ENCODE measurements around the gene CERKL.

Gene CERKL

DNA sequence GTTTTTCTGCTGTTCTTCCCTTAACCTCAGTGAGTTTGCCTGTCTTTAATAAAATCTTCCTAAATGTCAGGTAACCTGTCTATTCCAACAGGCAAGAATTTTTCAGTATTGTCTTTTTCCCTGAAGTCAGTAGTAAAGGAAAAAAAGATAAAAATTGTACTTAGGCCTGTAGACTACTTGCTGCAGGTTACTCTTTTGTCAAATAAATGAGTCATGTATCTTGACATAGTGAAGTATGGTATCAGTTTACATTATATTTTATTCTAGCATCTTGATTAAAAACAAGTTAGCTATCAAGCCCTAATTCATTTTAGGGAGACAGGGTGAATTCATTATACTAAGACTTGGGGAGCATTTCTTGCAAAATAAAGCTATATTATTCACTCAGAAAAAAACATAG, 139.9 kb downstream of the CERKL start:
- POLR2A ChIA-PET, result no interaction called here
- no peak for DNase-seq (ENCODE audit: extremely low spot score)
- CTCF ChIA-PET, result no interaction called here
- no peak for TF ChIP-seq NFRKB (IDR thresholded peaks at IDR 0.05)
- no peak for TF ChIP-seq FOXM1 (IDR thresholded peaks at IDR 0.05; ENCODE audit: borderline replicate concordance)
- TF ChIP-seq CTBP1 (IDR thresholded peaks at IDR 0.05; ENCODE audit: borderline replicate concordance), result no peak
- TF ChIP-seq SUZ12 (IDR thresholded peaks at IDR 0.05), result no peak
- no peak for TF ChIP-seq LEF1 (IDR thresholded peaks at IDR 0.05; ENCODE audit: borderline replicate concordance)
- no peak for TF ChIP-seq ARNT (IDR thresholded peaks at IDR 0.05)
- no peak for TF ChIP-seq L3MBTL2 (conservative IDR thresholded peaks at IDR 0.05)
- no peak for TF ChIP-seq FOXA1 (IDR thresholded peaks at IDR 0.05)
- TF ChIP-seq FOXK2 (IDR thresholded peaks at IDR 0.05), result no peak
- no peak for TF ChIP-seq ZNF384 (IDR thresholded peaks at IDR 0.05)
- no peak for TF ChIP-seq HDGF (IDR thresholded peaks at IDR 0.05; ENCODE audit: borderline replicate concordance)
- TF ChIP-seq TARDBP (IDR thresholded peaks at IDR 0.05), result no peak
- no peak for TF ChIP-seq SP1 (IDR thresholded peaks at IDR 0.05)
- no peak for TF ChIP-seq ELF4 (IDR thresholded peaks at IDR 0.05)
- TF ChIP-seq, protein P1, sequence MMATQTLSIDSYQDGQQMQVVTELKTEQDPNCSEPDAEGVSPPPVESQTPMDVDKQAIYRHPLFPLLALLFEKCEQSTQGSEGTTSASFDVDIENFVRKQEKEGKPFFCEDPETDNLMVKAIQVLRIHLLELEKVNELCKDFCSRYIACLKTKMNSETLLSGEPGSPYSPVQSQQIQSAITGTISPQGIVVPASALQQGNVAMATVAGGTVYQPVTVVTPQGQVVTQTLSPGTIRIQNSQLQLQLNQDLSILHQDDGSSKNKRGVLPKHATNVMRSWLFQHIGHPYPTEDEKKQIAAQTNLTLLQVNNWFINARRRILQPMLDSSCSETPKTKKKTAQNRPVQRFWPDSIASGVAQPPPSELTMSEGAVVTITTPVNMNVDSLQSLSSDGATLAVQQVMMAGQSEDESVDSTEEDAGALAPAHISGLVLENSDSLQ (IDR thresholded peaks at IDR 0.05), result no peak

DNA sequence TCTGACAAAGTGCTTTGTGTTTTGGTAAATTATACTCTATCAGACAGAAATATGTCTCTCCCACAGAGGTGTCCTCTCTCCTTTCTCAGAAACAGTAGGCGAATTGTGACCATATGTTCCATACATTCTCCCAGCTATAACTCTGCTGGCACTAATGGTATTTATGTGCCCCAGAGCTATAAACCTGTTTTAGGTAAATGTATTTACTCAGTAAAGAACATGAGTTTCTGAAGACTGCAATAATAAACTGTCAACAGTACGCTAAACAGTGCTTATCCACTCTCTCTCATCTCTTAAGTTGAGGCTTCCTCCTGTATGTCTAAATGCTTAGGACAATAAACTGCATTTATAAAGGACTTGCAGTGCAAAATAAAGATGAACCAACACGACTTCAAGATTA, 141.2 kb downstream of the CERKL start:
- no peak for DNase-seq (ENCODE audit: extremely low spot score)
- POLR2A ChIA-PET, result no interaction called here
- CTCF ChIA-PET, result no interaction called here
- TF ChIP-seq BHLHE40 (IDR thresholded peaks at IDR 0.05; ENCODE audit: borderline replicate concordance) (no peak), TARDBP (IDR thresholded peaks at IDR 0.05) (no peak)
- TF ChIP-seq, protein P1 (IDR thresholded peaks at IDR 0.05), result no peak

DNA sequence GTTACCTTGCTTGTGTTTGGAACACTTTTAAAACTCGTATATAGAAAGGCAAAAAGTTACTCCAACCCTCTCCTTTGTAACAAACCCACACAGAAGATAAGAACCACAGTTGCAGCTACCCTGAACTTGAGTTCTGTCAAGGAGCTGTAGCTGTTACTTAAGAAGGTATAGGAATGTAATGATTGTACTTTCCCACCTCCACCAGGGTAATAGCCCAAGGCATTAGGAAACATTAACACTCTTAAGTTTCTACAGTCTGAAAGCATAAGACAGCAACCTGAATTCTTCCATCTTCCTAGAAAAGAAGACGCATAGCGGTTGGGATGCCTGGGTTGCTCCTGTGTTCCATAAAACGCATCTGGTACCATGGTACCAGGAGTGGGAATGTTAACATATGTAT, 156.7 kb downstream of the CERKL start:
- TF ChIP-seq LEF1 (IDR thresholded peaks at IDR 0.05; ENCODE audit: borderline replicate concordance) (no peak), FOXK2 (IDR thresholded peaks at IDR 0.05) (no peak), SUZ12 (IDR thresholded peaks at IDR 0.05) (no peak), ZNF384 (IDR thresholded peaks at IDR 0.05) (no peak), BHLHE40 (IDR thresholded peaks at IDR 0.05; ENCODE audit: borderline replicate concordance) (no peak), ELF4 (IDR thresholded peaks at IDR 0.05) (no peak), FOXA1 (IDR thresholded peaks at IDR 0.05) (no peak), L3MBTL2 (conservative IDR thresholded peaks at IDR 0.05) (no peak), SP1 (IDR thresholded peaks at IDR 0.05) (no peak), NFRKB (IDR thresholded peaks at IDR 0.05) (no peak), HDGF (IDR thresholded peaks at IDR 0.05; ENCODE audit: borderline replicate concordance) (no peak), CTBP1 (IDR thresholded peaks at IDR 0.05; ENCODE audit: borderline replicate concordance) (no peak), TARDBP (IDR thresholded peaks at IDR 0.05) (no peak), FOXM1 (IDR thresholded peaks at IDR 0.05; ENCODE audit: borderline replicate concordance) (no peak), ARNT (IDR thresholded peaks at IDR 0.05) (no peak)
- CTCF ChIA-PET, result no interaction called here
- POLR2A ChIA-PET, result no interaction called here
- no peak for DNase-seq (ENCODE audit: extremely low spot score)

DNA sequence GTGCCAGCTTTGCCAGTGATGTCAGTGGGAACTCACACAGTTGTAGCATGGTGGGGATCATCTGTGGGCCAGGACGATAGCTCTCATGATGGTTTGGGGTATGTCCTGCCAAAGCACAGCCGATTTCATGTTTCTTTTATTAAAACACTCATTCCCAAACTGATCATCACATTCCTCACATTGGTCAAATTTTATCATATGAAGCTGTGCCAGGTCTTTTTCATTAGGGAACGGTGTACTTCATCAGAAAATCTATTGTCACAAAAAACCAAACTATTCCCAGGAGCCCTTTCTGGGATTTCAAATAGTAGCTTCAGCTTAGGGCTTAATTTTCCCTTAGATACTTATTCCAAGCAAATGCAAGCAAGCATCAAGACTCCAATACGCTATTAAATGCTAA, 157.7 kb downstream of the CERKL start:
- CTCF ChIA-PET, result interaction anchor here (0.7 to 1.3 kb wide), 2 partner anchors 33 to 99 kb away, joined by 3 read pairs; no protein-coding TSS in a partner anchor
- no peak for DNase-seq (ENCODE audit: extremely low spot score)
- POLR2A ChIA-PET, result no interaction called here
- TF ChIP-seq SP1 (IDR thresholded peaks at IDR 0.05), result no peak
- no peak for TF ChIP-seq ZNF384 (IDR thresholded peaks at IDR 0.05)
- TF ChIP-seq SUZ12 (IDR thresholded peaks at IDR 0.05), result no peak
- TF ChIP-seq FOXM1 (IDR thresholded peaks at IDR 0.05; ENCODE audit: borderline replicate concordance), result no peak
- no peak for TF ChIP-seq ELF4 (IDR thresholded peaks at IDR 0.05)
- no peak for TF ChIP-seq BHLHE40 (IDR thresholded peaks at IDR 0.05; ENCODE audit: borderline replicate concordance)
